Bone marrow (tissue), 2 donors: ENCODE data around the gene MIGA2.
"Not testable (repeated sequence)": the region's sequence is repeated elsewhere in the genome, so short reads cannot be mapped to it uniquely, and the experiment has no call there.

ENCODE experiments used
- DNase-seq, 2 donors: peaks; one replicate each; lab custom pipeline; 2025; lab: John Stamatoyannopoulos, UW

MIGA2 gene

GRCh38 chr9:129102095-129102525 is 65.7 kb downstream of the MIGA2 start:
- DNase-seq = no peak

- no peak for DNase-seq
These were observed 66.6 kb downstream of the MIGA2 start for GRCh38 chr9:129102791-129103594.

GRCh38 chr9:129103595-129103965 is 67.2 kb downstream of the MIGA2 start:
- DNase-seq = no peak

GRCh38 chr9:129104051-129104450 is 67.6 kb downstream of the MIGA2 start:
- DNase-seq = no peak

GRCh38 chr9:129105857-129106694 is 69.7 kb downstream of the MIGA2 start:
- no peak for DNase-seq

- DNase-seq = no peak
These were observed 71.2 kb downstream of the MIGA2 start for GRCh38 chr9:129107651-129108050.

GRCh38 chr9:129108083-129108804 is 71.8 kb downstream of the MIGA2 start:
- no peak for DNase-seq

GRCh38 chr9:129108805-129109536 is 72.5 kb downstream of the MIGA2 start:
- no peak for DNase-seq

GRCh38 chr9:129109537-129109903 is 73.1 kb downstream of the MIGA2 start:
- DNase-seq = peak in 1 of 2 donors; percentile 10

- DNase-seq = no peak
These were observed 73.7 kb downstream of the MIGA2 start for GRCh38 chr9:129109952-129110739.

- DNase-seq = peak; percentile 93 to 94
These were observed 74.5 kb downstream of the MIGA2 start, which contains the start of the genes CRAT and PTPA for GRCh38 chr9:129110740-129111527. Gene CRAT (minus strand): TSS chr9:129110793. CDS start chr9:129110509, 284 bp downstream. Gene PTPA (plus strand): TSS chr9:129111415. CDS start chr9:129111601, 186 bp downstream.

GRCh38 chr9:129111528-129112151 is 75.2 kb downstream of the MIGA2 start:
- DNase-seq = peak; percentile 3 to 52

- not testable (repeated sequence) for DNase-seq
These were observed 76.1 kb downstream of the MIGA2 start for GRCh38 chr9:129112526-129112925.

- DNase-seq = no peak
These were observed 77.3 kb downstream of the MIGA2 start for GRCh38 chr9:129113645-129114304.

- DNase-seq = no peak
These were observed 82.4 kb downstream of the MIGA2 start for GRCh38 chr9:129118799-129119198.

- no peak for DNase-seq
These were observed 85.1 kb downstream of the MIGA2 start for GRCh38 chr9:129121483-129121882.
